KOPT-K1 (cell line): ENCODE measurements around the gene STPG4.
"Not testable (repeated sequence)": the region's sequence is repeated elsewhere in the genome, so short reads cannot be mapped to it uniquely, and the experiment has no call there.

Source experiments
- H3K27ac ChIP-seq: fragments of 200-600 bp; sonication (generic); 2 replicates; pipeline ENCODE4 v1.5.1; 2016; ENCODE audit warnings: antibody characterized with exemption, mild to moderate bottlenecking, low read depth, low read length; ENCODE audit not compliant: poor library complexity, severe bottlenecking
- H3K36me3 ChIP-seq: fragments of 200-600 bp; sonication (generic); 2 replicates; pipeline ENCODE4 v1.5.1; 2017; ENCODE audit warnings: antibody characterized with exemption, mild to moderate bottlenecking, low read length, moderate library complexity; ENCODE audit not compliant: insufficient read depth
- H3K9me3 ChIP-seq: fragments of 200-600 bp; sonication (generic); 2 replicates; pipeline ENCODE4 v1.5.1; 2017; ENCODE audit warnings: antibody characterized with exemption, low read length, mild to moderate bottlenecking; ENCODE audit not compliant: insufficient read depth, poor library complexity, severe bottlenecking

The STPG4 gene, protein sequence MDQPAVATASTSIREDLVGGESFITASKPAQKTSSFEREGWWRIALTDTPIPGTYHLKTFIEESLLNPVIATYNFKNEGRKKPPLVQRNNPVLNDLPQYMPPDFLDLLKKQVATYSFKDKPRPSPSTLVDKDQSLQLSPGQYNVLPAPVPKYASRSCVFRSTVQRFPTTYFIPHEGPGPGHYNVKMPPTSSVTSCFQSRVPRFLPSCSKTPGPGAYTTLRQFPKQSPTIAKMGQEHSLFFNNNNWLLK

DNA sequence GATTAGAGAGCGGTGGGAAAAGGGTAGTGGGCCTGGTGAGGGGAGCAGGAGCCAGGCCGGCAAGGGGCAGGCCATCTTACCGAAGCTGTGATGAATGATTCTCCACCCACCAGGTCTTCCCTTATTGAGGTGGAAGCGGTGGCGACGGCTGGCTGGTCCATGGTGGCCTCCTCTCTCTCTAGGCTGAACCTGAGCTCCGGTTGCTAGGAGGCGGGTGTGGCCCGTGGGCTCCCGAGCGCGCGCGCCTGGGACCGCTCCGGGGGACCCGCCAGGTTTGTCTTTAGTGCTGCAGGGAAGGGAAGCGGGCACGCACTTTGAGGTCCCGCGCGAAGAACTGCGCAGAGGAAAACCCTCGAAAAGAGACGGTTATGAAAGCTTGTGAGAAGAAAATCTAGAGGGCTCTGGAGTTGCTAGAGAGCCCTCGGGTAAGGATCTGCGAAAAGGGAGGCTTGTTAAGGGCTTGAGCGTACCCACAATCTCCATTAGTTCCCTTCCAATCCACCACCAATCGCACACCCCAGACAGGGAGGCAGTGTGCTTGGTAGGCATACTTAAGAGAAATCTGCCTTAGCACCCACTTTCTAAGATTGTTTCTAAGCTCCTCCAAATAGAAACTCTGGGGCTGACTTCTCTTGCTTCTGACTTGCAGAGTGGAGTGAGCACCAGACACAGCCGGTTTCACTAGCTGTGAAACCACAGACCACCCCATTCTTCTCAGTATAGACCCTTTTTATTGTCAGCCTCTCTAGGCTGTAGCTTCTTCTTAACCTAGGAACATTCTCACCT lies at the start of gene STPG4:
STPG4 (minus strand) TSS at position 218 of the 786 bp plus-strand sequence; CDS start at position 161, 57 bp downstream.
- Histone ChIP-seq H3K36me3 (peaks cover 93% of the 10 kb centered on the region), H3K9me3 (no peaks in the 10 kb centered on the region), H3K27ac (no peak within 1 kb of the TSS)

DNA sequence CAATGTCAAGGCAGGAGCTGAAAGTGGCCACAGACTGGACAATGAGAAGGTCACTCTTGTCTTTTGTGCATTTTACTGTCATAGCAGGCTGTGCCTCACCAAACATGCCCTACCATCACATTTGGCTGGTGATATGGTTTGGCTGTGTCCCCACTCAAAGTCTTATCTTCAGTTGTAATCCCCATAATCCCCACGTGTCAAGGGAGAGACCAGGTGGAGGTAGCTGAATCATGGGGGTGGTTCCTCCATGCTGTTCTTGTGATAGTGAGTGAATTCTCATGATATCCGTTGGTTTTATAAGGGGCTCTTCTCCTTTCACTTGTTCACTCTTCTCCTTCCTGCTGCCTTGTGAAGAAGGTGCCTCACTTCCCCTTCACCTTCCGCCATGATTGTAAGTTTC lies 49.6 kb upstream of the STPG4 start:
- no peaks in the 10 kb centered on the region for H3K36me3 ChIP-seq
- no peak overlapping the region for H3K27ac ChIP-seq
- no peaks in the 10 kb centered on the region for H3K9me3 ChIP-seq

DNA sequence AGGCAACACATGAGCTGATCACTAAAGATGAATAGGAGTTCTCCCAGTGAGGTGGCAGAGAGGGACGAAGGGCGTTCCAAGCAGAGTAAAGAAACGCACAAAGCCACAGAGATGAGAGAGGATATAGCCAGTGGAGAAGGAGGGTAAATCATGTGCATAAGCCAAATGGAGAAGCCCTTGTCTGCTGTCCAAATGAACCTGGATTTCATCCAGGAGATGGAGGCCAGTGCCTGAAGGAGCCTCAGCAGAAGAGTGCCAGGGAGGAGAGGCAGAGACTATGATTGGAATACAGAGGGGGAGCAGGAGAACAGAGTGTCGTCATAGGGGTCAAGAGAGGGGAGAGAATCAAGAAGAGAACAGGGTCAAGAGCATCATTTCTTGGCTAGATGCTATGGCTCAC lies 48.9 kb upstream of the STPG4 start:
- no peak overlapping the region for H3K27ac ChIP-seq
- H3K36me3 ChIP-seq, result no peaks in the 10 kb centered on the region
- H3K9me3 ChIP-seq, result no peaks in the 10 kb centered on the region

DNA sequence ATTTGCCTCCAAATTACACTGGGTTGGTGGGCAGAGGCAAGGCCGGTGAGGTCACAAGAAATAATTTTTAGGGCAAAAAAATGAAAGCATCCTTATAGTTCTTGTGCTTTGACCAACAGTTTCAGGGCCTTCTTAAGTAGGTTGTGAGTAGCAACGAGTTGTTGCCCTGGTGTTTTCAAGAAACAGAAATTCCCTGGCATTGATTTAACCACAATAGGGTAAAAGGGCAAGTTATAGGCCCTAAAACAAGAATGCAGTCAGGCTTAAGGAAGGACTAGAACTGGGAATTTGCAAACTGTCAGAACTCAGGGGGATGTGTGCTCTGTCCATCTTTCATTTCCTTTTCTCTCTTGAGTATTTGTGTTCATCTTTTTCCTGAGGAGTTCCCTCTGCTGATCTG lies 46.1 kb upstream of the STPG4 start:
- Histone ChIP-seq H3K27ac (no peak overlapping the region), H3K9me3 (no peaks in the 10 kb centered on the region), H3K36me3 (no peaks in the 10 kb centered on the region)

DNA sequence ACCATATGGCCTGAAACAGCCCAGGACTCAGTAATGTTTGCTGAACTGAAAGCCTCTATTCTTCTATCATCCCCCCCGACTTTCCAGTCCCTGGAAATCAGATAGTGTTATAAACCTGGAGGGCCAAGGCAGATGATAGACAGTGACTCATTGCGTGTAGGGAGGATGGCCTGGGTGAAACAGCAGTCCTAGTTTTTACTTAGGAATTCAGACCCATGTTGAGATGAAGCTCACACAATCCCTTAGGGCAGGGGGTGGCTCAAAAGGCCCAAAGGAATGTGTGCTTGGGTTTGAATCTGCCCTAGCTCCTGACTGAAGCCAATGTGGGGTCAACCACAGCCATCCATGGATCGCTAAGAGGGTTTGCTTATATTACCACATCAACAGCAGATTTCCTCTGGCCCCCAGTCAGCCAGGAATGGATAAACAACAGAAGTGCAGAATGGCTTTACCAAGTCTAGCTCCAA lies 43.9 kb upstream of the STPG4 start:
- no peaks in the 10 kb centered on the region for H3K36me3 ChIP-seq
- H3K27ac ChIP-seq, result no peak overlapping the region
- H3K9me3 ChIP-seq, result no peaks in the 10 kb centered on the region

DNA sequence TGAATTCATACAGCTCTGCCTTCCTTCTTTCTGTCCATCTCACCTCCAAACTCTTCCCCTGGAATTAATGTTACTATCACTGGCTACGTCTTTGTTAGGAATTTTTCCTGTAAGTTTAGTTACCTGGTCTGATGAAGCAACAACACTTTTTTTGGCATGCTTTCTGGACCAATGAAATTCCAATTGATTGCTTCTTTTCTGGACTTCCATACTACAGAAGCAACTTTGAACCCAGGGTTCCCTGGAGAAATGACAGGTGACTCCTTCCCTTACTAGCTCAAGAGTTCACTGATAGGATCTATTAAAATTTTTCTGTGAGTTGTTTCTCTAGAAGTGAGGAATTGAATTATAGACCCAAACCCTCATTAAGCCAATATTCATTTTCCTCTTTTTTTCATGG lies 41.4 kb upstream of the STPG4 start:
- Histone ChIP-seq H3K36me3 (no peaks in the 10 kb centered on the region), H3K9me3 (no peaks in the 10 kb centered on the region), H3K27ac (no peak overlapping the region)

DNA sequence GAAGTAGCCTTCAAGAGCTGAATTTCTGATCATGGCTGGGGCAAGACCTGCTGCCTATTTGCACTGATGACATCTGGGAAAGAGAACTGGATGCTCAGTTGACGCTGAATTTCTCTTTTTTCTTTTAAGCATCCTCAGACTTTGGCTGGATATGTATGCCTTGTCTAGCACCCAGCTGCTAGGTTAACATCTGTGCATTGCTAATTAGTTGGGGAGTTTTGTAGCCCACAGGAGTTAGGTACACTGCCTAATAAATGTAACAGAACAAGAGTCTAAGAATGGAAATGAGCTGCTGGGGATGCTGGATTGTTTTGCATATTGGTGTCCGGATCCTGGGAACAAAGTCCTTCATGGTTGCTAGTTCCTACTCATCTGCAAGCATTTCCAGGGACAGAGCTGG lies 40.9 kb upstream of the STPG4 start:
- Histone ChIP-seq H3K36me3 (no peaks in the 10 kb centered on the region), H3K27ac (no peak overlapping the region), H3K9me3 (no peaks in the 10 kb centered on the region)

DNA sequence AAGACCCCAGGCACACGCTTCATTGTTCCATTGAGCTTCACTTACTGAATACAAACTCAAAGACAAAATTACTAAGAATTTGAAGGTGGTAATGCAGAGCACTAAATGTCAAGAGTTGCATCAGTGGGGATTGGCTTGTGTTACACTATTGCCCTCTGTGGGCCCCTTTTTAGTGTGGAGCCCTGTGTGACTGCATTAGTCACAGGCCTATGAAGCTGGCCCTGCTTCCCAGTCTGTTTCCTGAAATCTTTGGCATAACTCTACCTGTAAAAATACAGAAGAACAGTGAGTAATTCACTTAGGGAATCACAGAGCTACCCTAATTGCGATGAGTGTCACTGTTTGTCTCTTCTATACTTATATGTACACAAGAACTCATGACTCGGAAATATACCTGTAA lies 40.0 kb upstream of the STPG4 start:
- Histone ChIP-seq H3K27ac (no peak overlapping the region), H3K9me3 (no peaks in the 10 kb centered on the region), H3K36me3 (no peaks in the 10 kb centered on the region)

DNA sequence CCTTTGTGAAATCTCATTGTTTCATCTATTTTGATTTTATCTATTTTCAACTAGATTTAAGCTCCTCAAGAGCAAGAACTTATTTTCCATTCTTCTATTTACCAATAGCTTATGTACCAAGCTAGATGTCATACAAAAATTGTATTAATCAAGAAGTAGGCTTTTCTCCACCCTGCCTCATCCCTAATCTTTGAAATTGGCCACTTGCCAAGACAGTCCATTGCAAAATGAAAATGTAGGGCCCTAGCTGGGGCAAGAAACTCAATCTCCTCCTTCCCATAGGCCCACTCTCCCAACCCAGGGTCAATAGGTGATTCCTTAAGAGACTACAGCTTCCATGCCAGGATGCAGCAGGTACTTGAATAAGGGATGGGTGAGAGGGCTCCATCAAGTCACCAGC lies 39.3 kb upstream of the STPG4 start:
- Histone ChIP-seq H3K36me3 (no peaks in the 10 kb centered on the region), H3K9me3 (no peaks in the 10 kb centered on the region), H3K27ac (no peak overlapping the region)

DNA sequence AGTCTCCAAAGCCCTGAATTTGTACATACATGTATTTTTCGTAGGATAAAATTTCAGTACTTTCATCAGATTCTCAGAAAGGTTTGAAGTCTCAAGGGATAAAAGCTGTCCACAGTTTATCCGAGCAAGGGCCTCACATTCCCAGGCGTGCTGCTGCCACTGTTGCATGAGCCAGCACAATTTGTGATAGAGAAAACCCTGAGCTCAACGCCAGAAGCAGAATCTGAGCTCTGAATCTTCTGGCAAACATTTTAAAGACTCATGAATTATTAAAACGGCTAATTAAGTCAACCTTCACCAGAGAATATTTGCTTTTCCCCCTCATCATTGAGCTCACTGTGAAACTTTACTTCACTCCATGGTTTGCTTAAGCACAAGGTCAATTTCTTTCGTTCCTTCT lies 38.5 kb upstream of the STPG4 start:
- H3K36me3 ChIP-seq, result no peaks in the 10 kb centered on the region
- no peaks in the 10 kb centered on the region for H3K9me3 ChIP-seq
- H3K27ac ChIP-seq, result no peak overlapping the region

DNA sequence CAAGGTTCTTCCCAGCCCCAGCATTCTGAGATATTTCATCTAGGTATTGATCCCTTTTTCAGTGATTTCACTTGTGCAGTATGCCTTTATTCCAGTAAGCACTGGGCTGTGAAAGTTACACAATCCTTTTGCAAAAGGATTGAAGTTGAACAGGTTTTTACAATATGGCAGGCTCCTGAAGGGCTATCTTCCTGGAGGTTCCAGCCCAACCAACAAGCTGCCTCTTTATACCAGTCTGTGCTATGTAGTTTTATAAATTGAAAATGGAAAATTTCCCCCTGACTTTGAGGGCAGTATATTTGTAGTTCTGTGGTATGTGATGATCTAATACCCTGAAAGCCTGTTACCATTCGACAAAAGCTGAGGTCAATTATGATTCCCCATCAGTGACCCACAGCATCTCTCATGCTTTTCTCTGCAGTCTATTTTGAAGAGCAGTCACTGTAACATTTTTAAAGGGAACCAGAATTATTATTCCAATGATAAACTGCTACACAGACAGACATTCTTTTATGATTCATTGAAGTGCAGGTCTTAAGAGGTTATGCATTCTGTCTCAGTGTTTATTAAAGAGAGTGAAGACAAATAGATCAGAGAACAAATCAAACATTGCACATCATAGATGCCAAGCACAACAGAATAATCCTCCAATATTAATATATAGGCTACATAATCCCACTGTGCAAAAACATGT lies 35.2 kb upstream of the STPG4 start:
- Histone ChIP-seq H3K27ac (no peak overlapping the region), H3K9me3 (no peaks in the 10 kb centered on the region), H3K36me3 (no peaks in the 10 kb centered on the region)

DNA sequence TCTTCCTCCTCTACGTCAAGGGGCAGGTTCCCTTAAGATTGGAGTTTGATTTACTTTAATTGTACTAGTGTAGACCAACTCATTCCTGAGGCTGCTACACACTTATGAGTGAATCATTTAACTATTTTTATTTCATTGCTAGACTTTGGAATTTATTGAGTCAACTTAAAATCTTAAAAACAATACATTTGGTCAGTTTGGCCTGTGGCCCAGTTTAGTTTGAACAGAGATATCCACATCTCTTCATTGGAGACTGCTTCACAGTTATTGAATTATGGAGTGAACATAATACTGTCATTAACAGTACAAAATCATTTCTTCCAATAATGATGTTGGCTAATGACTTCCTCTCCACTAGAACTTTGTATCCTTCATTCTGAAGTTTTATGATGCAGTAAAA lies 34.5 kb upstream of the STPG4 start:
- Histone ChIP-seq H3K27ac (no peak overlapping the region), H3K9me3 (no peaks in the 10 kb centered on the region), H3K36me3 (no peaks in the 10 kb centered on the region)

DNA sequence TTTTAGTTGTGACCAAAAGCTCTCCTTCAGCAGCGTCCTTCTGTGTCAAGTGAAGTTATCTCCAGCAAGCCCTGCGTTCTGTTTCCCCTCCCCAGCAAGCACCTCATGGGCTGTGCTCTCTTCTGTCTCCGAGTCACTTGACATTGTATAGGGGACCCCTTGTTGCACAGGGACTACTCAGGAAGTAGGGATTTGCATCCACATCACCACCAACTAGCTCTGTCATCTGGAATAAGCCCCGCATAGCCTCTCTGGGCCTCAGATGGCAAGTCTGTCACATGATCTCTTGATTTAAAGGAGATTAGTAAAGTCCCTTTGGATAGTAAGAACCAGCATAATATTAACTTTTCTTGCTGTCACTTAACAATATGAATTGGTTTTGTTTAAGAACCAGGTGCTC lies 32.0 kb upstream of the STPG4 start:
- H3K9me3 ChIP-seq, result no peaks in the 10 kb centered on the region
- H3K27ac ChIP-seq, result no peak overlapping the region
- no peaks in the 10 kb centered on the region for H3K36me3 ChIP-seq

DNA sequence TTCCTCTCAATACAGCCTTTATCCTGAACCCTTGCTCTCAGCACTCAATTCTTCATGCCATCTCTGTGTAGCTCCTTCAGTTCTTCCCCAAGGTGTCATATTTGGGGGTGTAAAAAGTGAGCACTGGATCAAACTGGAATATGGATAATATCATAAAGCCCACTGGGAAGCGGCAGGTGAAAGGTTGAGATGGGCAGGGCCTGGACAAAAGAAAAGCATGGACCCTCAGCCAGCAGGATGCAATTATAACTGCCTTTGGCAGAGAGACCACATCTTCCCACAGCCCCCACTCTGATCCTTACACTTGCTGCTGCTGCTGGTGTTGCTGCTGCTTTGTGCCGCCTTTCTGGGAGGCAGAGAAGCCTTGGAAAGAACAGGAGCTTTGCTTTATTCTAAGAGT lies 31.2 kb upstream of the STPG4 start:
- H3K27ac ChIP-seq, result no peak overlapping the region

DNA sequence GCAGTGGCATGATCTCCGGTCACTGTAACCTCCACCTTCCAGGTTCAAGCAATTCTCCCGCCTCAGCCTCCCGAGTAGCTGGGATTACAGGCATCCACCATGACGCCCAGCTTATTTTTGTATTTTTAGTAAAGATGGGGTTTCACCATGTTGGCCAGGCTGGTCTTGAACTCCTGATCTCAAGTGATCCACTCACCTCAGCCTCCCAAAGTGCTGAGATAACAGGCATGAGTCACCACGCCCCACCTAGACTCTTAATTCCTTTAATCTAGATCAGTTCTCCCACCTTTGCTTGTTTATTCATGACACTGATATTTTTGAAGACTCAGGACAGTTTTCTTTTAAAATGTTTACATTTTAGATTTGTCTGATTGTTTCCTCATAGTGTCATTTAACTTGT lies 30.0 kb upstream of the STPG4 start:
- H3K9me3 ChIP-seq, H3K27ac ChIP-seq, H3K36me3 ChIP-seq: not testable (repeated sequence)

More for the DNA sequence above, 31.2 kb upstream of the STPG4 start:
- Histone ChIP-seq H3K9me3 (no peaks in the 10 kb centered on the region), H3K36me3 (no peaks in the 10 kb centered on the region)
